Heart left ventricle (tissue), 13 donors: Measurements from ENCODE around the gene IREB2.

Experiments used
- POLR2A ChIP-seq, 2 donors: fragments of 450-650 bp; IDR thresholded peaks; one replicate each; pipeline ENCODE4 v1.6.1; 2017; ENCODE audit warnings: antibody characterized with exemption in 2 of 2, mild to moderate bottlenecking in 2 of 2, moderate library complexity in 2 of 2
- TF ChIP-seq, protein P1 (sequence below), 12 donors: fragments of 200-600 bp; sonication (generic) in 4 of 12; IDR thresholded peaks; one replicate each; pipeline versions ENCODE4 v1.5.0 to v1.8.0; 2018 to 2022; ENCODE audit warnings: antibody characterized with exemption in 12 of 12, mild to moderate bottlenecking in 5 of 12
- donor health status: ischemic (EF 13 %, LVEDD 7.1; RV severe dilation, severe dysfunction).
- donor health status: DM: no; HTN: yes; CAD: no.
- donor health status: DM: no; HTN: no; CAD: no.
- donor health status: ischemic (EF 25% LVEDD 6.9; RV normal size, moderate dysfunction).
- donor health status: ischemic (EF 25% LVEDD 5.7; RV mildly dilated, moderate dysfunction).
- donor health status: ischemic (EF 35%, LVEDD 5.7; RV mildly dilated, moderate dysfunction).
- donor health status: nonischemic (EF 11% LVEDD 7.7; RV severe dilation, severe dysfunction).
- donor health status: DM: yes; HTN: yes; CAD: no.
- donor health status: PGD.
- donor health status: ischemic (EF 29% LVEDD 5.4; RV normal size, mild dysfunction).
- donor health status: nonischemic (EF 23%, LVEDD 6.1; RV moderate dilation, normal function).

- TF ChIP-seq, protein P1, sequence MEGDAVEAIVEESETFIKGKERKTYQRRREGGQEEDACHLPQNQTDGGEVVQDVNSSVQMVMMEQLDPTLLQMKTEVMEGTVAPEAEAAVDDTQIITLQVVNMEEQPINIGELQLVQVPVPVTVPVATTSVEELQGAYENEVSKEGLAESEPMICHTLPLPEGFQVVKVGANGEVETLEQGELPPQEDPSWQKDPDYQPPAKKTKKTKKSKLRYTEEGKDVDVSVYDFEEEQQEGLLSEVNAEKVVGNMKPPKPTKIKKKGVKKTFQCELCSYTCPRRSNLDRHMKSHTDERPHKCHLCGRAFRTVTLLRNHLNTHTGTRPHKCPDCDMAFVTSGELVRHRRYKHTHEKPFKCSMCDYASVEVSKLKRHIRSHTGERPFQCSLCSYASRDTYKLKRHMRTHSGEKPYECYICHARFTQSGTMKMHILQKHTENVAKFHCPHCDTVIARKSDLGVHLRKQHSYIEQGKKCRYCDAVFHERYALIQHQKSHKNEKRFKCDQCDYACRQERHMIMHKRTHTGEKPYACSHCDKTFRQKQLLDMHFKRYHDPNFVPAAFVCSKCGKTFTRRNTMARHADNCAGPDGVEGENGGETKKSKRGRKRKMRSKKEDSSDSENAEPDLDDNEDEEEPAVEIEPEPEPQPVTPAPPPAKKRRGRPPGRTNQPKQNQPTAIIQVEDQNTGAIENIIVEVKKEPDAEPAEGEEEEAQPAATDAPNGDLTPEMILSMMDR (IDR thresholded peaks at IDR 0.05) = peak in 4 of 12 donors; percentile 6 to 29 (median 14)
- TF ChIP-seq POLR2A (IDR thresholded peaks at IDR 0.05) = no peak
These were observed 736 bp downstream of the IREB2 start for GRCh38 chr15:78438619-78439285.
